HG03196 (cell line): Measurements from ENCODE around the gene COTL1.
"Not testable (repeated sequence)": the region's sequence is repeated elsewhere in the genome, so short reads cannot be mapped to it uniquely, and the experiment has no call there.

Experiments used
- ATAC-seq: cut with Tn5 transposase; IDR thresholded peaks from one replicate; pipeline ENCODE4 v1.9.1; 2021; ENCODE audit not compliant: unreplicated experiment

Gene COTL1

GRCh38 chr16:84643674-84644073 is 25.8 kb upstream of the COTL1 start:
- no peak for ATAC-seq

GRCh38 chr16:84643180-84643583 is 25.3 kb upstream of the COTL1 start:
- no peak for ATAC-seq

GRCh38 chr16:84641643-84642358 is 23.9 kb upstream of the COTL1 start:
- ATAC-seq = no peak

GRCh38 chr16:84640145-84640544 is 22.3 kb upstream of the COTL1 start:
- no peak for ATAC-seq

GRCh38 chr16:84638231-84638806 is 20.4 kb upstream of the COTL1 start:
- ATAC-seq = no peak

- no peak for ATAC-seq
Observed at GRCh38 chr16:84637709-84638108, 19.8 kb upstream of the COTL1 start.

- ATAC-seq = no peak
Observed at GRCh38 chr16:84635702-84636101, 17.8 kb upstream of the COTL1 start.

GRCh38 chr16:84633622-84634021 is 15.7 kb upstream of the COTL1 start:
- no peak for ATAC-seq

- ATAC-seq = not testable (repeated sequence)
Observed at GRCh38 chr16:84632862-84633261, 15.0 kb upstream of the COTL1 start.

- ATAC-seq = no peak
Observed at GRCh38 chr16:84631886-84632285, 14.0 kb upstream of the COTL1 start.

GRCh38 chr16:84631153-84631466 is 13.2 kb upstream of the COTL1 start:
- no peak for ATAC-seq

- ATAC-seq = no peak
Observed at GRCh38 chr16:84630446-84631152, 12.7 kb upstream of the COTL1 start.

GRCh38 chr16:84630009-84630408 is 12.1 kb upstream of the COTL1 start:
- ATAC-seq = no peak

- no peak for ATAC-seq
Observed at GRCh38 chr16:84629580-84629979, 11.7 kb upstream of the COTL1 start.

GRCh38 chr16:84628226-84628731 is 10.4 kb upstream of the COTL1 start:
- no peak for ATAC-seq

- ATAC-seq = no peak
Observed at GRCh38 chr16:84625556-84625955, 7.7 kb upstream of the COTL1 start.

- ATAC-seq = not testable (repeated sequence)
Observed at GRCh38 chr16:84620913-84621312, 3.0 kb upstream of the COTL1 start.

GRCh38 chr16:84618581-84619460 is 943 bp upstream of the COTL1 start:
- ATAC-seq = no peak

GRCh38 chr16:84617041-84617790 is 662 bp downstream of the COTL1 start:
- no peak for ATAC-seq

GRCh38 chr16:84616515-84616914 is 1.4 kb downstream of the COTL1 start:
- ATAC-seq = no peak
